Aorta (tissue), 5 donors: ENCODE data around the gene PLPP1. TPM values are rescaled to one million over a fixed set of nuclear protein-coding genes. Genes with fewer than 3 reads are reported as not detected.

Experiments used
- ATAC-seq: fragments of 200-7000 bp; cut with Tn5 transposase; one replicate; pipeline ENCODE4 v1.9.1; 2022; ENCODE audit warnings: moderate library complexity; ENCODE audit not compliant: low FRiP score
- DNase-seq, 2 donors: peaks; one replicate each; pipeline ENCODE4 v3.0.0-alpha.2; 2020
- H3K27ac ChIP-seq, 2 donors: one replicate each; pipeline ENCODE4 v1.5.1; 2013; ENCODE audit warnings: low read length in 2 of 2, mild to moderate bottlenecking in 2 of 2, moderate library complexity in 2 of 2, control low read depth in 1 of 2, inconsistent platforms in 1 of 2, low read depth in 1 of 2
- H3K27me3 ChIP-seq, 2 donors: one replicate each; pipeline ENCODE4 v1.6.1; 2013; ENCODE audit warnings: control low read depth in 1 of 2, low read length in 1 of 2, mild to moderate bottlenecking in 1 of 2, moderate library complexity in 1 of 2; ENCODE audit not compliant: insufficient read depth in 2 of 2, control insufficient read depth in 1 of 2
- H3K36me3 ChIP-seq, 2 donors: one replicate each; pipeline ENCODE4 v1.6.1; 2013; ENCODE audit warnings: control low read depth in 1 of 2, low read length in 1 of 2, mild to moderate bottlenecking in 1 of 2; ENCODE audit not compliant: insufficient read depth in 2 of 2, control insufficient read depth in 1 of 2
- H3K4me1 ChIP-seq, 2 donors: one replicate each; pipeline ENCODE4 v1.6.1; 2013; ENCODE audit warnings: low read length in 2 of 2, control low read depth in 1 of 2, mild to moderate bottlenecking in 1 of 2, moderate library complexity in 1 of 2; ENCODE audit not compliant: insufficient read depth in 2 of 2, control insufficient read depth in 1 of 2
- H3K4me3 ChIP-seq, 2 donors: one replicate each; pipeline ENCODE4 v1.5.1; 2013; ENCODE audit warnings: low read length in 2 of 2, control low read depth in 1 of 2, mild to moderate bottlenecking in 1 of 2
- H3K9me3 ChIP-seq: one replicate; pipeline ENCODE4 v1.6.1; 2013; ENCODE audit warnings: mild to moderate bottlenecking, low read length; ENCODE audit not compliant: control insufficient read depth
- WGBS, 2 donors: extraction: QIAGEN DNeasy Blood & Tissue Kit; methylation state at CpG; one replicate each; pipeline ENCODE4 v1.1.7; 2013; 5-methylcytosine and 5-hydroxymethylcytosine counted together
- intact Hi-C, 2 donors: fragments of 100-400 bp; cut with DNase I; formaldehyde crosslinking; loops; one replicate each; pipeline versions ENCODE4 v1.14.2 to v1.15.0; 2022
- polyA plus RNA-seq, 2 donors: library from polyadenylated mRNA; stranded (reverse); fragments of 200-250 nt; gene quantifications; one replicate each; pipeline ENCODE4 v1.2.3, GENCODE V29; 2013
- total RNA-seq, 2 donors: library from RNA; stranded (reverse); fragmentation: NEBNext Ultra II Directional; extraction: Animal tissue kit (Norgen Biotek cat#: 25700); gene quantifications; one replicate each; pipeline ENCODE4 v1.2.1, GENCODE V29; 2021
- donor health status: healthy with polysubstance abuse.
- donor health status: Bipolar disorder and iron deficiency.
- donor health status: DM: no; HTN: no; CAD: no.
- donor health status: DM: no; HTN: no; CAD: no.
- donor health status: DM: yes; HTN: yes; CAD: no.

PLPP1 gene
- total and polyA plus RNA-seq, 4 donors = 104 to 535 (median 170) TPM

DNA sequence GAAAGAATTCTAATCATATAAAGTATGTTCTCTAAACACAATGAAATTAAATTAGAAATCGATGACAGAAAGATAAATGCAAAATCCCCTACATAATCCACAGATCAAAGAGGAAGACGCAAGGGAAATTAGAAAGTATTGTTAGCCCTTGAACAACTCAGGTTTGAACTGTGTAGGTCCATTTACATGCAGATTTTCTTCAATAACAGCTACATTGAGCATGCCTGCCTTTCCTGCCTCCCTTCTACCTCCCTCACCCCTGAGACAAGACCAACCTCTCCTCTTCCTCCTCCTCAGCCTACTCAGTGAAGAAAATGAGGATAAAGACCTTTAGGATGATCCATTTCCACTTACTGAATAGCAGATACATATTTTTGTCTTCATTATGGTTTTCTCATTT is 75.2 kb downstream of the PLPP1 start:
- ATAC-seq (no peak), DNase-seq (no peak)
- 95% methylated on average over 2 of the region's 2 CpGs for WGBS, 2 donors
- intact Hi-C loops = no loop called here
- Histone ChIP-seq H3K36me3 (no peaks in the 10 kb centered on the region), H3K9me3 (no peaks in the 10 kb centered on the region), H3K27me3 (no peaks in the 10 kb centered on the region), H3K4me3 (no peak overlapping the region), H3K27ac (no peak overlapping the region), H3K4me1 (peaks cover 0 to 2% of the 10 kb centered on the region in 2 donors)

DNA sequence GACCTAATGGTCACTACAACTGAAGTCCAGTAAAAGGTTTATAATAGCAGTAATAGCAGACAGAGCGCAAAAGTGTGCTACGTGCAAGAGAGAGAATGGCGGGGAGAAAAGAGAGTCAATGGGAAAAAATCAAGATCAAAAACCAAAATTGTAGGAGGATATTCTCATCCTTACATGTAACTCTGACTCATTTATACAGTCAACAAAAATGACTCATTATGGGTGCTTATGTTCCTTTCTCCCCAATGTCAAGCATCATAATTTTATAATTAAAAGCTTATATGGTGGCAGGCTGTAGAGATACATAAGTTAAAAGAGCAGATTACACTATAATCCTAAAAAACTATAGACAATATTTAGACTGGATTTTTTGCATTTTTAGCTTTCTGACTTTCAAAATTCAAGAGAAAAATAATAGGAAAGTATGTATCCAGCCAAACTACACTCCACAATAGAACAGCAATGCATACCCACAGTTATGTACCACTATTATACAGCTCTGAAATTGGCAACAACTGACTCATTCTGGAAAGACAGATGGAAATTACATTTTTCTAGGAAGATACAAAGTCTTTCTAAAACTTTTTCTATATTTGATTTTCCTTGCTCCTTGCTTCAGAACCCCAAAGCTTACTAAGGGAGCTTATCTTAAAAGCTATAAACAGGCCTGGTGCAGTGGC is 78.4 kb downstream of the PLPP1 start:
- Histone ChIP-seq H3K27me3 (no peaks in the 10 kb centered on the region), H3K36me3 (no peaks in the 10 kb centered on the region), H3K9me3 (no peaks in the 10 kb centered on the region), H3K4me3 (no peak overlapping the region), H3K4me1 (peaks cover 0 to 2% of the 10 kb centered on the region in 2 donors), H3K27ac (no peak overlapping the region)
- 93 to 94% methylated on average over 3 of the region's 3 CpGs for WGBS, 2 donors
- ATAC-seq (no peak), DNase-seq (no peak)
- intact Hi-C loops = no loop called here

DNA sequence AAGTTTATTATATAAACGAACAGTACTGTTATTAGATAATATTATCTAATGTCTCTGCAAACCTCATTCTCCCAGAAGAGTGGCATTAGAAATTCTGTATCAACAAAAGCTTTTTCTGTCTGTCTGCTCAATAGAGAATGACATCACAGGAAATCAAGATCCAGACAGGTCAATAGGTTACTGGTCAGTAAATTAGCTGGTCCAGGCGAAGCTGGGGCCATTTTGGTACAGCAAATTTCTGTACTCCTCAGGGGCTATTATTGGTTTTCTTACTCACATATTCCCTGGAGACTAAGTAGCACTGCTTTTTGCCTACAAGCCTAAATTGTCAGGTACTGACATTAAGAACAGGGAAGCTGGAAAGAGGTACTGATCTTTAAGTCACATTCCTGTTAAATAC is 80.5 kb downstream of the PLPP1 start:
- no peaks in the 10 kb centered on the region for H3K36me3 ChIP-seq
- no peaks in the 10 kb centered on the region for H3K9me3 ChIP-seq
- no peak overlapping the region for H3K27ac ChIP-seq
- WGBS, 2 donors = 39 to 49% methylated on average over 2 of the region's 2 CpGs
- no peak for ATAC-seq
- H3K4me3 ChIP-seq = no peak overlapping the region
- DNase-seq = no peak
- no peaks in the 10 kb centered on the region for H3K27me3 ChIP-seq
- peaks cover 0 to 6% of the 10 kb centered on the region in 2 donors for H3K4me1 ChIP-seq
- intact Hi-C loops = no loop called here

DNA sequence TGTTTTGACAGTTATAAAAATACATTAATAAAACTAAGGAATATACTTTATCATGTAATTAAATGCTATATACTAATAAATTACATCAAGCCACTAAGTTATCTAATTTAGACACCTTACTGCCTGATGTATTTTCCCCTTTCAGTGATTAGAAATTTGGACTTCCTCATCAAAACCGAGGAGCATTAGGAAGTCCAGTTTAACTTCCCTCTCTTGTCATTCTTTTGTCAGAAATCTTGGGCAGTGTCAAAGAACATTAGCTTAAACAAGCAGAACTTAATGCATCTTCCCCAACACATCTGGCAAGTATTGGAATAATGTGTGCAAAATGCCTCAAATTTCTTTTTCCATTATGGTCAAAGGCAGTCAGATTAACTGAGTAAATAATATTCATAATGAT is 81.6 kb downstream of the PLPP1 start:
- ATAC-seq = no peak

DNA sequence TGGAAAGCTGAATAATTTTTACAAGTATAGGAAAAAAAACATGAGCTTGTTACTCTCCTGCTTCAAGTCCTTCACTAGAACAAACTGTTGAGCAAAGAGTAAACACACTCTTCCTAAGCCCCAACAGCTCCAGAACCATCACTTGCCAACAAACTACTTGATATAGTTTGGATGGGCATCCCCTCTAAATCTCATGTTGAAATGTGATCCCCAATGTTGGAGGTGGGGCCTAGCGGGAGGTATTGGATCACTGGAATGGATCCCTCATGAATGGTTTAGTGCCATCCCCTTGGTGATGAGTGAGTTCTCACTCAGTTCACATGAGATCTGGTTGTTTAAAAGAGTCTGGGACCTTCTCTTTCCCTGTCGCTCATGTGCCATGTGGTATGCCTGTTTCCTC is 82.8 kb downstream of the PLPP1 start:
- no peak overlapping the region for H3K27ac ChIP-seq
- ATAC-seq (no peak), DNase-seq (no peak)
- no peaks in the 10 kb centered on the region for H3K9me3 ChIP-seq
- peaks cover 0 to 8% of the 10 kb centered on the region in 2 donors for H3K4me1 ChIP-seq
- no peak overlapping the region for H3K4me3 ChIP-seq
- no peaks in the 10 kb centered on the region for H3K36me3 ChIP-seq
- no peaks in the 10 kb centered on the region for H3K27me3 ChIP-seq
- WGBS, 2 donors = 99 to 100% methylated on average over 2 of the region's 2 CpGs
- intact Hi-C loops = no loop called here

More for the DNA sequence above, 81.6 kb downstream of the PLPP1 start:
- H3K4me3 ChIP-seq = no peak overlapping the region
- H3K4me1 ChIP-seq = peaks cover 0 to 6% of the 10 kb centered on the region in 2 donors
- H3K9me3 ChIP-seq = no peaks in the 10 kb centered on the region
- no peak overlapping the region for H3K27ac ChIP-seq
- H3K36me3 ChIP-seq = no peaks in the 10 kb centered on the region
- DNase-seq = no peak
- 50 to 61% methylated on average over 1 of the region's 1 CpG for WGBS, 2 donors
- intact Hi-C loops = no loop called here
- no peaks in the 10 kb centered on the region for H3K27me3 ChIP-seq

DNA sequence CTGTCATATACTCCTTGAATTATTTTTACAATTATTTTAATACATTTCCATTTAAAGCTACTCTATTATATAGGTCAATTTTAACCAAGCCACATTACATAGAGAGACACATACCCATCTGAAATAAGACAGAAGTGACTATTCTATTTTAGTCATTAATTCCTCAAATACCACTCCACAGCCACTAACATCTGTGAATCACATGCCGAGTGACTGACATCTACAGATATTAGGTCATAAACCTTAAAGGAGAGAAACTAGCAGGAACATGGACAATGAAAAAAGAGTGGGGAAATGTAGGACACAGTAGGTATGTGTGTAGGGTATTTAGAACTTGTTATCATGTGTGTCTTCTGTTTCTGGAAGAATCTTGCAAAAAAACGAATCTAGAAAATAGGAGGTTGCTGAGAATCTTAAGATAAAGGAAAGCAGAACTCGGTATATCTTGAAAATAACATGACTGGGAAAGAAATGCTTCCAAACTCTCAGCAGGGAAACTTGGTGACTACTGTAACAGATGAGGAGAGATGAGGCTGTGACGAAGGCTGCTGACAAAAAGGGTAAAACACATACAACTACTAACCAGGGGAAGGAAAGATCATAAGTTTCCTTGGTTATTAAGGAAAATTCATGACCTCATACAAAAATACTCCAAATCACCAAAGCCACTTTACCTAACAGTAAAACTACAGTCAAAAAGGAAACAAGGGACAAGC is 84.6 kb downstream of the PLPP1 start:
- Histone ChIP-seq H3K27me3 (no peaks in the 10 kb centered on the region), H3K36me3 (no peaks in the 10 kb centered on the region), H3K4me1 (peaks cover 0 to 8% of the 10 kb centered on the region in 2 donors), H3K9me3 (no peaks in the 10 kb centered on the region), H3K27ac (no peak overlapping the region), H3K4me3 (no peak overlapping the region)
- WGBS, 2 donors = 28 to 33% methylated on average over 4 of the region's 4 CpGs
- intact Hi-C loops = no loop called here
- ATAC-seq (no peak), DNase-seq (no peak)

DNA sequence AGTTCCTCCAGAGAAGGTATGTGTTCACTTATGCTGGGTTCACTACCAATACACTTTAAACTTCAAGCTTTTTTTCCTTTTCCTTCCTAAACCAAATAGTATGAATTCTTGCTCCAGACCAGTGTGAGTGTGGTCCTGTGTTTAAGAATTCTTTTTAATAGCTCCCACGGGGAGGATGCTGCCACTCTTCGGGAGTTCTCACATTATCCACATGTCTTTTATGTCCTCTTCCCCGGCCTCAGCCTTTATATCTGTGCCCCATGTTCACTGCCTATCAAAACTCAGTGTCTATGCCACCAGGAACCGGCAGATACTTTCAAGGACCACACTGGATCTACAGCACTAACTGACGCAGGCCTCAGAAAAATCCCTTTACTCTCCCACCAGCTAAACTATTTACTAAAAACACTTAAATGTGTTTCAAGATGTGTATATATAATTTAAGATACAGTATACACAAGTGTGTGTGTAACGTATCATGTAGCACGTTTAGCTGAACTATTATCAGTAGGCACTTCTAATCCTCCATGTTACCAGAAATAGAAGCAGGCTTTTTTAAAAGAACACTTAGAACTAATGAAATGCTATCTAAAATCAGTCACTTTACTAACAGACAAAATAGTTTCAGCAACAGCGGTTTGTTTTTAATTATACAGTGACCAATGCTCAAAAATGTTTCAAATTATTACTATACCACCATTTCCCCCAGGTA is 88.0 kb downstream of the PLPP1 start:
- ATAC-seq = no peak
- H3K4me3 ChIP-seq = no peak overlapping the region
- no peaks in the 10 kb centered on the region for H3K36me3 ChIP-seq
- peak overlapping the region in 1 of 2 donors; percentile 71 for H3K27ac ChIP-seq
- intact Hi-C loops = no loop called here
- no peaks in the 10 kb centered on the region for H3K9me3 ChIP-seq
- WGBS, 2 donors = 25 to 27% methylated on average over 8 of the region's 8 CpGs
- DNase-seq = no peak
- H3K4me1 ChIP-seq = peaks cover 2 to 8% of the 10 kb centered on the region in 2 donors
- no peaks in the 10 kb centered on the region for H3K27me3 ChIP-seq

DNA sequence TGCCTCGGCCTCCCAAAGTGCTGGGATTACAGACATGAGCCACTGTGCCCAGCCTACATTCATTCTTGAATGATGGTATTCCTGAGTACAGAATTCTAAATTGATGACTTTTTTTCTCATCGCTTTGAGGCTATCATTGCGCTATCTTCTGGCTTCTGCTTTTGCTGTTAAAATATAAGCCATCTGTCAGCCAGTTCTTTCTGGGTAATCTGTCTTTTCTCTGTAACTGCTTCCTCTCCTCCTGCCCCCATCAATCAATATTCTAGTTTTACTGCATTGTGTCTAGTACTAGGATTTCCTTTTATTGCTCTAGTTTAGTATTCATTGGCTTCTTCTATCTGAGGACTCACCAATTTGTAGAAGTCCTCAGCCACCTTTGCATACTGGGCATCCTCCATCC is 89.0 kb downstream of the PLPP1 start:
- WGBS, 2 donors = 83 to 87% methylated on average over 3 of the region's 3 CpGs
- peaks cover 2 to 3% of the 10 kb centered on the region in 2 donors for H3K4me1 ChIP-seq

More for the DNA sequence above, 89.0 kb downstream of the PLPP1 start:
- no peak overlapping the region for H3K4me3 ChIP-seq
- no peak for ATAC-seq
- intact Hi-C loops = no loop called here
- H3K36me3 ChIP-seq = peaks cover 0 to 7% of the 10 kb centered on the region in 2 donors
- no peaks in the 10 kb centered on the region for H3K27me3 ChIP-seq
- DNase-seq = no peak
- H3K9me3 ChIP-seq = no peaks in the 10 kb centered on the region
- no peak overlapping the region for H3K27ac ChIP-seq
